Measurements from ENCODE around the gene ZNF296.

The ZNF296 gene

GRCh38 chr19:45079063-45079910 is 3.0 kb upstream of the ZNF296 start, which contains the start of gene GEMIN7:
Gene GEMIN7 (plus strand): TSS chr19:45079260. CDS start chr19:45090115, 10,855 bp downstream.
- FAIRE-seq: no peak

GRCh38 chr19:45078390-45079062 is 2.2 kb upstream of the ZNF296 start:
- no peak for FAIRE-seq

- no peak for FAIRE-seq
Observed at GRCh38 chr19:45076851-45077730, 813 bp upstream of the ZNF296 start.

GRCh38 chr19:45075301-45076028 is 813 bp downstream of the ZNF296 start:
- FAIRE-seq: no peak

GRCh38 chr19:45074744-45075300 is 1.5 kb downstream of the ZNF296 start:
- FAIRE-seq: no peak

GRCh38 chr19:45071969-45072790 is 4.1 kb downstream of the ZNF296 start:
- FAIRE-seq: no peak

GRCh38 chr19:45071545-45071938 is 4.7 kb downstream of the ZNF296 start:
- FAIRE-seq: no peak

- no peak for FAIRE-seq
Observed at GRCh38 chr19:45070861-45071544, 5.3 kb downstream of the ZNF296 start.

GRCh38 chr19:45070214-45070613 is 6.1 kb downstream of the ZNF296 start:
- FAIRE-seq: no peak

- FAIRE-seq: no peak
Observed at GRCh38 chr19:45069056-45069455, 7.2 kb downstream of the ZNF296 start.

GRCh38 chr19:45068041-45068440 is 8.2 kb downstream of the ZNF296 start:
- no peak for FAIRE-seq

- no peak for FAIRE-seq
Observed at GRCh38 chr19:45066921-45067661, 9.2 kb downstream of the ZNF296 start.

GRCh38 chr19:45063851-45064801 is 12.2 kb downstream of the ZNF296 start:
- FAIRE-seq: no peak

GRCh38 chr19:45061965-45062364 is 14.3 kb downstream of the ZNF296 start:
- FAIRE-seq: no peak

- no peak for FAIRE-seq
Observed at GRCh38 chr19:45059258-45059965, 16.9 kb downstream of the ZNF296 start.

- no peak for FAIRE-seq
Observed at GRCh38 chr19:45058622-45059159, 17.6 kb downstream of the ZNF296 start.

- no peak for FAIRE-seq
Observed at GRCh38 chr19:45057444-45057843, 18.8 kb downstream of the ZNF296 start.

- no peak for FAIRE-seq
Observed at GRCh38 chr19:45056831-45057230, 19.4 kb downstream of the ZNF296 start.
